Cardiac muscle cell (in vitro differentiated cells and primary cell): ENCODE data around the gene MMP17. TPM values are rescaled to one million over a fixed set of nuclear protein-coding genes. Genes with fewer than 3 reads are reported as not detected.

Source experiments
- DNase-seq, 2 donors: peaks; one replicate each; pipeline versions ENCODE4 v3.0.0 to v3.0.0-alpha.2; 2010 to 2017; ENCODE audit warnings: low read depth in 1 of 2, low spot score in 1 of 2
- H3K27ac ChIP-seq: fragments of 200-600 bp; sonication (generic); 2 replicates; pipeline ENCODE4 v1.5.1; 2016
- H3K27me3 ChIP-seq: fragments of 200-600 bp; sonication (generic); 2 replicates; pipeline ENCODE4 v1.6.0; 2016; ENCODE audit warnings: control low read depth
- H3K36me3 ChIP-seq: fragments of 200-600 bp; sonication (generic); 2 replicates; pipeline ENCODE4 v1.5.1; 2016; ENCODE audit warnings: control low read depth
- H3K4me1 ChIP-seq: fragments of 200-600 bp; sonication (generic); 2 replicates; pipeline ENCODE4 v1.8.1; 2017; ENCODE audit warnings: low read depth, mild to moderate bottlenecking, mixed run types
- H3K4me3 ChIP-seq: fragments of 200-600 bp; sonication (generic); 2 replicates; pipeline ENCODE4 v1.5.1; 2016; ENCODE audit warnings: mild to moderate bottlenecking
- H3K9me3 ChIP-seq: fragments of 200-600 bp; sonication (generic); 2 replicates; pipeline ENCODE4 v1.5.1; 2017; ENCODE audit warnings: low read depth, mild to moderate bottlenecking, control low read depth
- polyA plus RNA-seq: library from polyadenylated mRNA; unstranded; fragments of >200 nt; fragmentation: Nextera tagmentation; extraction: Ambion mirVana; gene quantifications from 2 replicates; pipeline ENCODE4 v1.2.1, GENCODE V29; 2016
- total RNA-seq: library from RNA; depleted of rRNA; stranded (reverse); fragments of >200 nt; gene quantifications from 2 replicates; pipeline ENCODE4 v1.2.3, GENCODE V29; 2016
- TF ChIP-seq, protein P1 (sequence below): IDR thresholded peaks from 2 replicates; pipeline ENCODE4 v1.5.1; 2012; ENCODE audit warnings: low read depth, mild to moderate bottlenecking, low read length

Gene MMP17
- total RNA-seq (not detected in 2 replicates), polyA plus RNA-seq (0.71 TPM in 1 of 2 replicates, not detected in the other)

DNA sequence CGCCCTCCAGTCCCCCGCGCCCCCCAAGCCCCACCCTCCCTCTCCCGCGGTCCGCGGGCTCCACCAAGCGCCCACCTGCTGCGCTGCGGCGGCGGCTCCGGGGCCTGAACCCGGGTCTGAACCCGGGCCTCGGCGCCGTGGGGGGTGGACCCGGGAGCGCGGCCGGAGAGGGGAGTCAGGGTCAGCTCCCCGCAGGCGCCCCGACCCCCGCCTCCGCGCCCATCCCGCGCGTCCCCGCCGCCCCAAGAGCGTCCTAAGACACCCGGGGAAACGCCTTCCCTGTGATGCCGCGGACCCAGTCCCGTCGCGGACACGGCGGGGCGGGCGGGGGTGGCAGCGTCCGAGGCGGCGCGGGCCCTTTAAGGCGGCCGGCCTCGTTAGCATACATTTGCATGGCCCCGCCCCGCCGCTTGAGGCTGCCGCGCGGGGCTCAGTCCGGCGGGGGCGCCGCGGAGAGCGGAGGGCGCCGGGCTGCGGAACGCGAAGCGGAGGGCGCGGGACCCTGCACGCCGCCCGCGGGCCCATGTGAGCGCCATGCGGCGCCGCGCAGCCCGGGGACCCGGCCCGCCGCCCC lies at the start of gene MMP17:
Gene MMP17 (plus strand): TSS at position 433 of the 574 bp plus-strand sequence. CDS start 102 bp downstream, at position 535.
- peaks cover 72% of the 10 kb centered on the region for H3K27me3 ChIP-seq
- H3K4me3 ChIP-seq = peak within 1 kb of the TSS; percentile 32
- H3K36me3 ChIP-seq = no peaks in the 10 kb centered on the region
- H3K4me1 ChIP-seq = no peaks in the 10 kb centered on the region
- DNase-seq = peak; percentile 72 to 83
- H3K27ac ChIP-seq = no peak within 1 kb of the TSS
- no peaks in the 10 kb centered on the region for H3K9me3 ChIP-seq
- TF ChIP-seq, protein P1, sequence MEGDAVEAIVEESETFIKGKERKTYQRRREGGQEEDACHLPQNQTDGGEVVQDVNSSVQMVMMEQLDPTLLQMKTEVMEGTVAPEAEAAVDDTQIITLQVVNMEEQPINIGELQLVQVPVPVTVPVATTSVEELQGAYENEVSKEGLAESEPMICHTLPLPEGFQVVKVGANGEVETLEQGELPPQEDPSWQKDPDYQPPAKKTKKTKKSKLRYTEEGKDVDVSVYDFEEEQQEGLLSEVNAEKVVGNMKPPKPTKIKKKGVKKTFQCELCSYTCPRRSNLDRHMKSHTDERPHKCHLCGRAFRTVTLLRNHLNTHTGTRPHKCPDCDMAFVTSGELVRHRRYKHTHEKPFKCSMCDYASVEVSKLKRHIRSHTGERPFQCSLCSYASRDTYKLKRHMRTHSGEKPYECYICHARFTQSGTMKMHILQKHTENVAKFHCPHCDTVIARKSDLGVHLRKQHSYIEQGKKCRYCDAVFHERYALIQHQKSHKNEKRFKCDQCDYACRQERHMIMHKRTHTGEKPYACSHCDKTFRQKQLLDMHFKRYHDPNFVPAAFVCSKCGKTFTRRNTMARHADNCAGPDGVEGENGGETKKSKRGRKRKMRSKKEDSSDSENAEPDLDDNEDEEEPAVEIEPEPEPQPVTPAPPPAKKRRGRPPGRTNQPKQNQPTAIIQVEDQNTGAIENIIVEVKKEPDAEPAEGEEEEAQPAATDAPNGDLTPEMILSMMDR = peak; percentile 13

DNA sequence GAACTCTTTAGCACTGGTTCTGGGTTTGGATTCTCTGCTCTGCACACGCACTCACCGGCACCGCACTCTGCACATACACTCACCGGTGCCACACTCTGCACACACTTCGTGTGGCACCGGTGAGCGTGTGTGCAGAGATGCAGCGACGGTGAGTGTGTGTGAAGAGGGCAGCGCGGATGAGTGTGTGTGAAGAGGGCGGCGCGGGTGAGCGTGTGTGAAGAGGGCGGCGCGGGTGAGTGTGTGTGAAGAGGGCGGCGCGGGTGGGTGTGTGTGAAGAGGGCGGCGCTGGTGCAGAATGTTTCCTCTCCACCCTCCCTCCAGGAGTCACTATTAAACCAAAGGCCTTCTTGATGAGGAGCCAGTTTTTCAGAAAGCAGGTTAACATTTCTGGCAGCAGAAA lies 49.2 kb upstream of the MMP17 start:
- no peak overlapping the region for H3K4me3 ChIP-seq
- no peaks in the 10 kb centered on the region for H3K27me3 ChIP-seq
- H3K27ac ChIP-seq = no peak overlapping the region
- H3K4me1 ChIP-seq = peaks cover 7% of the 10 kb centered on the region
- H3K36me3 ChIP-seq = peaks cover 44% of the 10 kb centered on the region
- no peak for DNase-seq
- no peaks in the 10 kb centered on the region for H3K9me3 ChIP-seq
- TF ChIP-seq, protein P1 = no peak

DNA sequence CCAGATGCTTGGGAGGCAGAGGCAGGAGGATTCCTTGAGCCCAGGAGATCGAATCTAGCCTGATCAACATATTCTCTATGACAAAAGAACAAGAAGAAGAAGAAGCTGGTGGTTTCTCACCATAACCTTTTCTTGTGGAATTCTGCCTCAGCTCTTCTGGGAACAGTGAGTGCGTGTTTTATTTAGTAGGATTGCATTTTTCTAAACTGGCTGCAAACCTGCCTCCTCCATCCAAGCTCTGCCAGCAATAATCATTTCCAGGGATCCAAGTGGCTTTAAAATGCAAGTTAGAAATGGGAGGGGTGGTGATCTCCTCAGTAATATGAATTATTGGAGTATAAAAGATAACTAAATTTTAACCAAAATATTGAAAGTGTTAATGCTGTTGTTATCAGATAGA lies 46.1 kb upstream of the MMP17 start:
- Histone ChIP-seq H3K4me3 (no peak overlapping the region), H3K27me3 (no peaks in the 10 kb centered on the region), H3K27ac (no peak overlapping the region), H3K36me3 (peaks cover 40% of the 10 kb centered on the region), H3K4me1 (no peaks in the 10 kb centered on the region), H3K9me3 (no peaks in the 10 kb centered on the region)
- DNase-seq = no peak
- TF ChIP-seq, protein P1 = no peak

DNA sequence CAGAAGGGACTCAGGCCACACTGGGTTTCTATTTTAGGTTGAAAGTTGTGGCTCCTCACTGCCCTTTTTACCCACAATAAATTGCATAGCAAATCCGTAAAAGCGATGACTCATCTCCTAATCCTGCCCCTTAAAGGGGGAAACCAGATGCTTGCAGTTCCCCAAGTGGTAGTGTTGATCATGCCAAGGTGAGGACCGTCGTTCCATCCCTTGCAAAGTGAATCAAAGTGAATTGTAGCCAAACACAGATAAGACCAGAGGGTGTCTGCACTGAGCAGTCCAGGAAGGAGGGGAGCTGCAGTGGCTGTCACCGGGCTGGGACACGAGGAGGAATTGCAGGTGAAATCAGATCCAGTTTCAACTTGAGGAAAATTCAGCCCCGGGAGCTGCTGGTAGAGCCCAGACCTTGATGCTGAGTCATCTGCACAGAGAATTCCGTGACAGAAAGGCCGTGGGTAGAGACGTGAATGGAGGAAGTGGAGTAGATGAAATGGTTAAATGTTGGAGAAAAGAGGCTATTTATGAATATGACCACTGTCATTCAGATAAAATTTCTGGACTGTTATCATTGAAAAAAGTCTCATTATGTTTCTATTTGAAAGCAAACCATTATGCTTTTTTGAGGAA lies 44.2 kb upstream of the MMP17 start:
- Histone ChIP-seq H3K9me3 (no peaks in the 10 kb centered on the region), H3K27me3 (no peaks in the 10 kb centered on the region), H3K4me3 (no peak overlapping the region), H3K4me1 (no peaks in the 10 kb centered on the region), H3K36me3 (peaks cover 39% of the 10 kb centered on the region), H3K27ac (no peak overlapping the region)
- TF ChIP-seq, protein P1 = no peak
- DNase-seq = peak in 1 of 2 donors; percentile 68

DNA sequence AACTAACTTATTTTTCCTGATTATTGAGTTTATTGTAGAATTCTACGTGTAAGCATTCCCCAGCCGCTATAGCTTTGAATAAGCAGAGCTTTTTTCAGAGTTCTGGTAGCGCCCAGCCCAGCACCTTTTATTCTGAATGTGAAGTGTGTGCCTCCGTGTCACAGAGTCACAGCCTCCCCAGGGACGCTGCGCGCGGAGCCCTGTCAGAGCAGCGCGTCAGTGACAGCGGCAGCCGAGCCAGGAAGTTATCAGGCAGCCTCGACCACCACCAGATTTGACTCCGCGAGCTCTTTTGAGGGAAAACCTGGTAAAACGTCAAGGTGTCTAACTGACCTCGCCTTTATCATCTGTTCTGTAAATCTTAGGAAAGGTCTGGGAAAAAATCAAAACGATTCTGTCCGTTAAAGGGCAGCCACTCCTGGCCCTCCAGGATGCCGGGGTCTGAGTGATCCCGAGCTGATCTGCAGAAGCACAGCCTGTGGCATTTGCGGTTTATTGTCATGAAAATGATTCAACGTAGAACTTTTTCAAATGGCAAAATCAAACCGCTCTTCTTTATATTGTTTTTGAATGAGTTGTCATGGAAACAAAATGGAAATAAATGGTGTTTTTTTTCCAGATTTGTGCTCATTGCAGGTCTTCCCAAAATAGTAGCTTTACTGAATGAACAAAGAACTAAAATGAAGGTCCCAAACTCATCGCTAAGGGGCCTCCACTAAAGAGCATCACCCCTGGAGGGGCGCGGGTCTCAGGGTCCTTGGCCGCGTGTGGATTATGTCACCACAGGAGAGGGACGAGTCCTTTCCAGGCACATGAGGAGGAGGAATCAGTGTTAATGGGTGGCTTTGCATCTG lies 43.1 kb upstream of the MMP17 start:
- Histone ChIP-seq H3K9me3 (no peaks in the 10 kb centered on the region), H3K36me3 (peaks cover 36% of the 10 kb centered on the region), H3K27ac (no peak overlapping the region), H3K4me3 (no peak overlapping the region), H3K4me1 (no peaks in the 10 kb centered on the region), H3K27me3 (no peaks in the 10 kb centered on the region)
- no peak for DNase-seq
- TF ChIP-seq, protein P1 = no peak
